Measurements from ENCODE around the gene KRTAP10-3. TPM values are rescaled to one million over a fixed set of nuclear protein-coding genes. Genes with fewer than 3 reads are reported as not detected.

The KRTAP10-3 gene
- total and polyA plus RNA-seq, 11 donors: not detected

DNA sequence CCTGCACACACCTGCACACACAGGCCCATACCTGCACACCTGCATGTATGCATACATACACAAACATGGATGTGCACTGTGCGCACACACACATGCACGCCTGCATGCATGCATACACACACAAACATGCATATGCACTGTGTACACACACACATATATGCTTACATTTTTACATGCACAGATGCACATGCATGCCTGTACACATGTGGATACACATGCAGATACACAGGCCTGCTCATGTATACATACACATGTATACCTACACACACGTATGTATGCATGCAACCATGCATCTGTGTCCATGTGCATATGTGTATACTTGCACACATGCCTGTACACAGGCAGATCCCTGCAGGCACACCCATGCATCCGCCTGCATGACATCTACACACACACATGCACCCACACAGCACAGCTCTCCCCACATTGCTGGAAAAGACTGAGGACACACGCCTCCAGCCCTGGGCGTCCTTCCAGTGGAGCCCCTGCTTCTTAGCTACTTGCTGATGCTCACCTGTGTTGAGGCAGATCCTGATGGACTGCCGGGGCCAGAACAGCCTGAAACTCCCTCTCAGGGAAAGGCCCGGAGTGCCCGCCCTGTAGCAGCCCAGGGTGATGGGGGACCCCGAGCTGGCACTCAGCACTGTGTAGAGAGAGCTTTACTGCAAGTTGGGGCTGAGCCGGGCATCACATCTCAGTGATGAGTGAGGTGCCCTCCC, 47.2 kb downstream of the KRTAP10-3 start:
- ATAC-seq: no peak
- intact Hi-C loops (cut with DNase I): loop anchor here in 9 of 10 donors (2.0 to 10.0 kb wide), 8 partner anchors 223 to 421 kb away; no protein-coding TSS in a partner anchor
- DNase-seq: peak in 2 of 5 donors; percentile 10
- Histone ChIP-seq H3K27ac (no peak overlapping the region), H3K9me3 (no peaks in the 10 kb centered on the region), H3K4me3 (no peak overlapping the region), H3K36me3 (no peaks in the 10 kb centered on the region), H3K27me3 (peaks cover 0 to 27% (median 0%) of the 10 kb centered on the region in 9 donors), H3K4me1 (peaks cover 0 to 14% (median 0%) of the 10 kb centered on the region in 12 donors)
- 83 to 89% (median 85%) methylated on average over 6 to 11 of the region's 11 CpGs for WGBS, 4 donors
- TF ChIP-seq, protein P1, sequence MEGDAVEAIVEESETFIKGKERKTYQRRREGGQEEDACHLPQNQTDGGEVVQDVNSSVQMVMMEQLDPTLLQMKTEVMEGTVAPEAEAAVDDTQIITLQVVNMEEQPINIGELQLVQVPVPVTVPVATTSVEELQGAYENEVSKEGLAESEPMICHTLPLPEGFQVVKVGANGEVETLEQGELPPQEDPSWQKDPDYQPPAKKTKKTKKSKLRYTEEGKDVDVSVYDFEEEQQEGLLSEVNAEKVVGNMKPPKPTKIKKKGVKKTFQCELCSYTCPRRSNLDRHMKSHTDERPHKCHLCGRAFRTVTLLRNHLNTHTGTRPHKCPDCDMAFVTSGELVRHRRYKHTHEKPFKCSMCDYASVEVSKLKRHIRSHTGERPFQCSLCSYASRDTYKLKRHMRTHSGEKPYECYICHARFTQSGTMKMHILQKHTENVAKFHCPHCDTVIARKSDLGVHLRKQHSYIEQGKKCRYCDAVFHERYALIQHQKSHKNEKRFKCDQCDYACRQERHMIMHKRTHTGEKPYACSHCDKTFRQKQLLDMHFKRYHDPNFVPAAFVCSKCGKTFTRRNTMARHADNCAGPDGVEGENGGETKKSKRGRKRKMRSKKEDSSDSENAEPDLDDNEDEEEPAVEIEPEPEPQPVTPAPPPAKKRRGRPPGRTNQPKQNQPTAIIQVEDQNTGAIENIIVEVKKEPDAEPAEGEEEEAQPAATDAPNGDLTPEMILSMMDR (IDR thresholded peaks at IDR 0.05): no peak
- TF ChIP-seq POLR2A (IDR thresholded peaks at IDR 0.05): no peak

DNA sequence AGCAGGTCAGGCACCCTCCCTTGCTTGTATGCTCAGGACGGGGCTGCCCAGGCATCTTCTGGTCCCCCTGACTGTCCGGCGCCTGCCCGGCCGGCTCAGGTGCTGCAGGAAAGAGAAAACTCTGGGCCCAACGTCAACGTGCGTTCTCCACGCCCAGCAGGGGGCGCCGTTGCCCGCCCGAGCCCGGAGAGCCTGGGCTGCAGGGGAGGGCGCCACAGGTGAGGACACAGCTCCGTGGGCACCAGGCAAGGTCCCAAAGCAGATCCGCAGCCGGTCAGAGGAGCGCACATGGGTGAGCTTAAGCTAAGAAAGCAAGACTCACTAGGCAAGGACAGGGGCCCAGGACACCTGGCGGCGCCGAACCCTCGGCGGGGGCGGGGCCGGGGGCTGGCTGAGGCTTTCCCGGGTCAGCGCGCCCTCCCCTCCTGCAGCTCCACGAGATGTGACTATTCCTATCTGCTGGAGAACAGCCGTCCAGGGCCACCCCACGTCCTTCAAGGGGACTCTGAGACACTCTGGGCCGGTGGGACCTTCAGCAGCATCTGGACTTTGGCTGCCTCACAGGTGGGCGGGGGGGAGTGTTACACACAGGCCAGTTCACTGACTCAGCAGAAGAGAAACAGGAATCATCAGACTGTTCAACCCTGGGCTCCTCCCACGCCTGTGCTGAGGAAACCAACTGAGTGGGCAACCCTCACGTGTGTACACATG, 47.9 kb downstream of the KRTAP10-3 start:
- intact Hi-C loops (cut with DNase I): loop anchor here in 9 of 10 donors (1.0 to 10.0 kb wide), 9 partner anchors 224 to 422 kb away; no protein-coding TSS in a partner anchor
- TF ChIP-seq, protein P1 (IDR thresholded peaks at IDR 0.05): peak; percentile 59 to 79 (median 71)
- no peak for TF ChIP-seq POLR2A (IDR thresholded peaks at IDR 0.05)
- no peaks in the 10 kb centered on the region for H3K9me3 ChIP-seq
- H3K4me3 ChIP-seq: peak overlapping the region in 1 of 12 donors; percentile 25
- H3K27ac ChIP-seq: no peak overlapping the region
- H3K36me3 ChIP-seq: no peaks in the 10 kb centered on the region
- H3K27me3 ChIP-seq: peaks cover 0 to 27% (median 0%) of the 10 kb centered on the region in 9 donors
- peak in 3 of 4 donors; percentile 37 to 70 (median 62) for ATAC-seq
- H3K4me1 ChIP-seq: peaks cover 0 to 14% (median 0%) of the 10 kb centered on the region in 12 donors
- WGBS, 4 donors: 11 to 41% (median 15%) methylated on average over 12 to 36 of the region's 36 CpGs
- peak; percentile 30 to 80 (median 47) for DNase-seq

DNA sequence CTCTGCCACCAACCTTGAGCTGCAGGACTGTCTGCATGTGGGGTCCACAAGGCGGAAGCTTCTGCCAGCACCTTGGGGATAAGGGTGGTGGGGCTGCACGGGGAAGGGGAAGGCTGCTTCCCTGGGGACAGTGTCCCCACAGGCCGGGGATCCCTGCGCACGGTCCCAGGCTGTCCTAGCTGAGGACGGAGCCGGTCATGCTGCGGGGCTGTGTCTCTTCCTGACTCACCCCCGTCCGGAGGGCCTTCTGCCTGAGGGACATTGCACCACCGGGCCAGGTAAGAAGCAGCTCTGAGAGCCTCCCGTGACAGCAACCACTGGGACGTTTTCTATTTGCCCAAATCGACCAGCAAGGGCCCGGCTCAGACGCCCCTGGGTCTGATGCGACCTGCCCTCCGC, 48.5 kb downstream of the KRTAP10-3 start:
- no peaks in the 10 kb centered on the region for H3K9me3 ChIP-seq
- intact Hi-C loops (cut with DNase I): loop anchor here in 9 of 10 donors (1.0 to 10.0 kb wide), 9 partner anchors 225 to 422 kb away; no protein-coding TSS in a partner anchor
- DNase-seq: peak in 3 of 5 donors; percentile 19 to 57 (median 20)
- H3K4me3 ChIP-seq: no peak overlapping the region
- no peaks in the 10 kb centered on the region for H3K36me3 ChIP-seq
- no peak overlapping the region for H3K27ac ChIP-seq
- peak in 2 of 4 donors; percentile 3 to 5 for ATAC-seq
- peaks cover 0 to 14% (median 0%) of the 10 kb centered on the region in 12 donors for H3K4me1 ChIP-seq
- TF ChIP-seq, protein P1 (IDR thresholded peaks at IDR 0.05): no peak
- TF ChIP-seq POLR2A (IDR thresholded peaks at IDR 0.05): no peak
- peaks cover 0 to 27% (median 0%) of the 10 kb centered on the region in 9 donors for H3K27me3 ChIP-seq
- 55 to 62% (median 57%) methylated on average over 8 to 18 of the region's 18 CpGs for WGBS, 4 donors

DNA sequence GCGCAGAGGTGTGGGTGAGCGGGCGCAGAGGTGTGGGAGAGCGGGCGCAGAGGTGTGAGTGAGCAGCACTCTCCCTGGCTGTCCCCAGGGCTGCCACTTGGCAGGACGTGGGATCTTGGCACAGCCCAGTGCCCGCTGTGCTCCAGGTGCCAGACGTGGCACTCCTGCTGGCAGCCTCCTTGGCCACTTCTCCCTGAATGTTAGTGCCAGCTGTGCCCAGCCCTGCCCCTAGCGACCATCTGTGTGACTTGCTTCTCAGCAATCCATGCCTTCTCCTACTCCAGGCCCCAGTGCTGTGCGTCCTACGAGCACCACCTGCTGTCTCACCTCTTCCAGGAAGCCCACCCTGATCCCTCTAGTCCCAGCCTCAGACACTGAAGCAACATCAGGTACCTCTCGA, 49.1 kb downstream of the KRTAP10-3 start:
- no peak overlapping the region for H3K27ac ChIP-seq
- no peak overlapping the region for H3K4me3 ChIP-seq
- DNase-seq: peak; percentile 74 to 91 (median 84)
- H3K4me1 ChIP-seq: peaks cover 0 to 14% (median 0%) of the 10 kb centered on the region in 12 donors
- H3K9me3 ChIP-seq: no peaks in the 10 kb centered on the region
- intact Hi-C loops (cut with DNase I): loop anchor here in 1 of 10 donors (10.0 kb wide), 1 partner anchor 405 kb away; no protein-coding TSS in a partner anchor
- H3K27me3 ChIP-seq: peaks cover 0 to 27% (median 0%) of the 10 kb centered on the region in 9 donors
- WGBS, 4 donors: 57 to 63% (median 58%) methylated on average over 11 to 12 of the region's 12 CpGs
- peak; percentile 92 to 97 (median 94) for ATAC-seq
- H3K36me3 ChIP-seq: no peaks in the 10 kb centered on the region
- no peak for TF ChIP-seq POLR2A (IDR thresholded peaks at IDR 0.05)
- TF ChIP-seq, protein P1 (IDR thresholded peaks at IDR 0.05): peak; percentile 11 to 57 (median 42)

Data from heart left ventricle (tissue), 16 donors.